ENCODE data around the gene RADIL. TPM values are rescaled to one million over a fixed set of nuclear protein-coding genes. Genes with fewer than 3 reads are reported as not detected.
A peak's percentile ranks its signal among the peaks of the same experiment; 100 is the strongest.

Gene RADIL
- total and polyA plus RNA-seq, 9 of the 15 experiments (the other 6 are each of a cell fraction or from before 2014, with no cell fraction given): 0.06 to 8.1 (median 1.9) TPM; not detected in 1

- peak; percentile 80 for TF ChIP-seq REST (IDR thresholded peaks at IDR 0.05; ENCODE audit: borderline replicate concordance)
- TF ChIP-seq REST (CRISPR knock-in tag; IDR thresholded peaks at IDR 0.05; ENCODE audit: low read depth): no peak
- peak in 1 of 3 experiments; percentile 21 for TF ChIP-seq YY1 (IDR thresholded peaks at IDR 0.05; ENCODE audit: borderline replicate concordance in 1 of 3, control insufficient read depth in 1 of 3, extremely low read depth in 1 of 3, insufficient read depth in 3 of 3, insufficient read length in 1 of 3, insufficient replicate concordance in 2 of 3, low read depth in 1 of 3, low read length in 2 of 3)
- TF ChIP-seq RAD21 (CRISPR knock-in tag; conservative IDR thresholded peaks at IDR 0.05 in 1 of 2, IDR thresholded peaks at IDR 0.05 in 1 of 2): peak; percentile 58 to 87
- TF ChIP-seq HMGN3 (IDR thresholded peaks at IDR 0.05; ENCODE audit: borderline replicate concordance, extremely low read depth, insufficient read length, low read depth, low read length): peak; percentile 19
- no peak for TF ChIP-seq MBD2 (IDR thresholded peaks at IDR 0.05; ENCODE audit: borderline replicate concordance, low read depth)
- TF ChIP-seq ARID2 (IDR thresholded peaks at IDR 0.05): peak; percentile 92
- peak; percentile 77 for TF ChIP-seq CTCFL (IDR thresholded peaks at IDR 0.05; ENCODE audit: borderline replicate concordance, insufficient read depth, low read depth, low read length, poor library complexity, severe bottlenecking)
- TF ChIP-seq MAX (CRISPR knock-in tag; IDR thresholded peaks at IDR 0.05): 0 out of 2 replicates have a peak, but pooled peaks have one; percentile 9
- 0 out of 2 replicates have a peak, but pooled peaks have one; percentile 23 for TF ChIP-seq BHLHE40 (IDR thresholded peaks at IDR 0.05; ENCODE audit: low read length)
- peak; percentile 51; the same call in 1 of the 2 replicates for TF ChIP-seq CC2D1A (IDR thresholded peaks at IDR 0.05)
- TF ChIP-seq KLF1 (tag; IDR thresholded peaks at IDR 0.05): 0 out of 2 replicates have a peak, but pooled peaks have one; percentile 21
- TF ChIP-seq ZNF184 (CRISPR knock-in tag; IDR thresholded peaks at IDR 0.05): no peak
- TF ChIP-seq SMC3 (conservative IDR thresholded peaks at IDR 0.05; ENCODE audit: insufficient read depth, low read depth, low read length): peak; percentile 86
- 0 out of 2 replicates have a peak, but pooled peaks have one; percentile 18 for TF ChIP-seq CREM (IDR thresholded peaks at IDR 0.05; ENCODE audit: low read depth)
These were observed 129.7 kb downstream of the RADIL start (continued) for GRCh38 chr7:4753598-4754432.
